Breast epithelium (tissue), 4 donors: Measurements from ENCODE around the gene RBFOX1. TPM values are rescaled to one million over a fixed set of nuclear protein-coding genes. Genes with fewer than 3 reads are reported as not detected.

Experiments used
- DNase-seq, 2 donors: peaks; one replicate each; pipeline ENCODE4 v3.0.0-alpha.2; 2019; ENCODE audit warnings: low spot score in 2 of 2
- H3K27ac ChIP-seq, 2 donors: fragments of 200-600 bp; sonication (generic) in 1 of 2; one replicate each; pipeline ENCODE4 v1.5.1; 2016 to 2019; ENCODE audit warnings: mild to moderate bottlenecking in 1 of 2
- H3K27me3 ChIP-seq, 2 donors: fragments of 200-600 bp; sonication (generic) in 1 of 2; one replicate each; pipeline versions ENCODE4 v1.5.1 to v1.6.0; 2017 to 2019; ENCODE audit warnings: control low read depth in 1 of 2, mild to moderate bottlenecking in 1 of 2
- H3K36me3 ChIP-seq: fragments of 200-600 bp; one replicate; pipeline ENCODE4 v1.5.1; 2019
- H3K4me1 ChIP-seq, 2 donors: fragments of 200-600 bp; sonication (generic); one replicate each; pipeline ENCODE4 v1.5.1; 2016 to 2019; ENCODE audit warnings: control low read depth in 1 of 2
- H3K4me3 ChIP-seq, 3 donors: fragments of 200-600 bp; sonication (generic); 1 replicate in 2 of 3; 2 replicates in 1 of 3; pipeline ENCODE4 v1.5.1; 2016 to 2019; ENCODE audit warnings: mild to moderate bottlenecking in 3 of 3, moderate library complexity in 2 of 3
- H3K9me3 ChIP-seq, 2 donors: fragments of 200-600 bp; sonication (generic) in 1 of 2; one replicate each; pipeline ENCODE4 v1.5.1; 2016 to 2019; ENCODE audit warnings: control low read depth in 1 of 2
- POLR2A ChIP-seq: fragments of 450-650 bp; IDR thresholded peaks from one replicate; pipeline ENCODE4 v1.6.1; 2016; ENCODE audit warnings: antibody characterized with exemption, mild to moderate bottlenecking, moderate library complexity
- POLR2AphosphoS5 ChIP-seq, 3 donors: sonication (generic); formaldehyde crosslinking; IDR thresholded peaks; one replicate each; pipeline ENCODE4 v1.6.1; 2017; ENCODE audit warnings: antibody characterized with exemption in 3 of 3
- intact Hi-C: fragments of 100-400 bp; cut with DNase I; formaldehyde crosslinking; loops from one replicate; pipeline ENCODE4 v1.15.1; 2023; ENCODE audit warnings: low total_unique reads
- total RNA-seq, 3 donors: library from RNA; depleted of rRNA; stranded (reverse); fragments of >200 nt; gene quantifications; one replicate each; pipeline ENCODE4 v1.1.0, GENCODE V29; 2016
- TF ChIP-seq, protein P1 (sequence below), 3 donors: fragments of 450-650 bp; IDR thresholded peaks; one replicate each; pipeline ENCODE4 v1.5.1; 2016 to 2017; ENCODE audit warnings: antibody characterized with exemption in 3 of 3, mild to moderate bottlenecking in 3 of 3, moderate library complexity in 3 of 3

The RBFOX1 gene
- total RNA-seq, 3 donors from 2014 or later, result 0.29 TPM; not detected in 2

DNA sequence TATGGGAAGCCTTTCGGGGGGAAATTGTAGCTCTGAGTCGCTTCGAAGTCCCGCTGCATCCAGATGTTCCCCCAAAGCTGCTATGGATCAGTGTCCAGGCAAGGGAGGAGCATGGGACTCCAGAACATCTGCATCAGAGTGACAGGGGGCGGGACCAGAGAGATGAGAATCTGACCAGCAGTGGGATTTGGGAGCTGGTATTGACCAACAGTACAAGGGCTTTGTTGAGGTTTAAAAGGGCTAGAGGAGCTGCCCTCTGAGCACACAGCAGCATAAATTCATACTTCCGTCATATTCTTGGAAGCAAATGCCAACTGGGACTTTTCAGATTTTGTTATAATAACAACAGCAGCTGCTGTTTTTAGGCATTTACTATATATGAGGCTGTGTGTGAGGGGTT, 10.6 kb downstream of the RBFOX1 start:
- TF ChIP-seq POLR2AphosphoS5 (IDR thresholded peaks at IDR 0.05) (no peak), POLR2A (no peak)
- TF ChIP-seq, protein P1, sequence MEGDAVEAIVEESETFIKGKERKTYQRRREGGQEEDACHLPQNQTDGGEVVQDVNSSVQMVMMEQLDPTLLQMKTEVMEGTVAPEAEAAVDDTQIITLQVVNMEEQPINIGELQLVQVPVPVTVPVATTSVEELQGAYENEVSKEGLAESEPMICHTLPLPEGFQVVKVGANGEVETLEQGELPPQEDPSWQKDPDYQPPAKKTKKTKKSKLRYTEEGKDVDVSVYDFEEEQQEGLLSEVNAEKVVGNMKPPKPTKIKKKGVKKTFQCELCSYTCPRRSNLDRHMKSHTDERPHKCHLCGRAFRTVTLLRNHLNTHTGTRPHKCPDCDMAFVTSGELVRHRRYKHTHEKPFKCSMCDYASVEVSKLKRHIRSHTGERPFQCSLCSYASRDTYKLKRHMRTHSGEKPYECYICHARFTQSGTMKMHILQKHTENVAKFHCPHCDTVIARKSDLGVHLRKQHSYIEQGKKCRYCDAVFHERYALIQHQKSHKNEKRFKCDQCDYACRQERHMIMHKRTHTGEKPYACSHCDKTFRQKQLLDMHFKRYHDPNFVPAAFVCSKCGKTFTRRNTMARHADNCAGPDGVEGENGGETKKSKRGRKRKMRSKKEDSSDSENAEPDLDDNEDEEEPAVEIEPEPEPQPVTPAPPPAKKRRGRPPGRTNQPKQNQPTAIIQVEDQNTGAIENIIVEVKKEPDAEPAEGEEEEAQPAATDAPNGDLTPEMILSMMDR (IDR thresholded peaks at IDR 0.05), result no peak
- H3K4me1 ChIP-seq, result no peaks in the 10 kb centered on the region
- H3K9me3 ChIP-seq, result no peaks in the 10 kb centered on the region
- no peak for DNase-seq
- H3K4me3 ChIP-seq, result no peak overlapping the region
- intact Hi-C loops, result no loop called here
- no peaks in the 10 kb centered on the region for H3K36me3 ChIP-seq
- H3K27me3 ChIP-seq, result no peaks in the 10 kb centered on the region
- H3K27ac ChIP-seq, result no peak overlapping the region

DNA sequence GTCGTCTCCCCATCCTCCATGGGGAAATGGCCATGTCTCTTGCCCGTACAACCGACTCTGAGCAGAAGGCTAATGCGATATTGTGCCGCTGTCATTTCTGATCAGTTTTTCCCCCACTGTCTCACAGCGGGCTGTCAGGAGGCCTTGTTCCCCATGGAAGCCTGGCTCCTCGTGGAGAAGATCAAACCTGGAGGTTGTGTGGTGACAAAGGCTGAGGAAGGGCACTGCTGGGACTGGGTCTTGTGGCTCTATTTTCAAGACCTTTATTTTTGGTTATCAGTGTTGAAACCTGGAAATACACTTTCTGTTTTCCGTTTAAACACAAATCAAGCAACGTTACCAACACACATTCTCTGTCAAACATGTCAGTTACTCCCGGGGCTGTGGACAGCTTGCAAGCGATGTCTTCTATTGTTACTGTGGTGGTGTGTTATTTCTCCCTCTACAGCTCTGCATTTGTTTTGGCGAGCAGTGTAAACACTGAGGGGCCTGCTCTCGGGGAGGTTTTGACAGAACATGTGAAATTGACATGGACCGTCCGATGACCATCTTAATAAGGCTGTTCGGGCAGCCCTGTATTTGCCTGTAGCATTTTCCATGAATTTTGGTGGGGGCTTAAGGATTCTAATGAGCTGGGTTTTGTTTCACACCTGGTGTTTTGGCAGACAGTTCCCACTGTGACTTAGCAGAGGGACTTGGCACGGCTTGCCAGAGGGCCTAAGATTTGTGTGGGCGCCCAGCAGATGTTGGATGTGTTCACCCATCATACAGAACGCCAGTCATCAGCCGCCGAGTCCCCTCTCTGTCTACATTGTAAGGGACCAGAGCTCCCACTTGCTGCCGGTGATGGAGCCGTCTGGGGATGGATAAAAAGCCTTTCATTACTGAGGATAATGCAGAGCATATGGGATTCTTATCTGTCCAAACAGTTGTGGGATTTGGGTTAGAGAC, 12.5 kb downstream of the RBFOX1 start:
- H3K4me1 ChIP-seq, result no peaks in the 10 kb centered on the region
- no peaks in the 10 kb centered on the region for H3K36me3 ChIP-seq
- H3K27ac ChIP-seq, result no peak overlapping the region
- DNase-seq, result no peak
- H3K4me3 ChIP-seq, result no peak overlapping the region
- H3K27me3 ChIP-seq, result no peaks in the 10 kb centered on the region
- intact Hi-C loops, result no loop called here
- H3K9me3 ChIP-seq, result no peaks in the 10 kb centered on the region
- TF ChIP-seq POLR2AphosphoS5 (IDR thresholded peaks at IDR 0.05), result no peak
- TF ChIP-seq, protein P1 (IDR thresholded peaks at IDR 0.05), result no peak
- no peak for TF ChIP-seq POLR2A

DNA sequence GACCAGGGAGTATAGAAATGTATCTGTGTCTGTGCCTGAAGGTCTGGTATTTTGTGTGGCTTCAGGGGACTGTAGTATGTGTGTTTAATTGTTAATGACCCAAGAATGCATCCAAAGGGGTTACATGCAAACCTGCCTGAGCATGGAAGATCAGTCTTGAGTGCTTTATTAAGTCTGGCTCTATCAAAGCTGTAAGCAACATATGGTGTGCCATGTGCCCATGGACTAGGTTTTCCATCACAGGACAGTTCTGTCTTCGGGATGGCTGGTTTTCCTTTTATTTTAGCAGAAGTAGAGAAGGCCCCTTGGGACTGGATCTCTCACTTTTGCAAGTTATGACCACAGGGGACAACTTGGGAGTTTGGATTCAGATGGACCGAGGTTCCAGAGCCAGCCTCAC, 18.2 kb downstream of the RBFOX1 start:
- TF ChIP-seq POLR2AphosphoS5 (IDR thresholded peaks at IDR 0.05), result no peak
- TF ChIP-seq, protein P1 (IDR thresholded peaks at IDR 0.05), result no peak
- no peak for TF ChIP-seq POLR2A
- Histone ChIP-seq H3K27me3 (no peaks in the 10 kb centered on the region), H3K4me3 (no peak overlapping the region), H3K27ac (no peak overlapping the region), H3K4me1 (no peaks in the 10 kb centered on the region), H3K36me3 (no peaks in the 10 kb centered on the region), H3K9me3 (no peaks in the 10 kb centered on the region)
- DNase-seq, result no peak
- intact Hi-C loops, result no loop called here

DNA sequence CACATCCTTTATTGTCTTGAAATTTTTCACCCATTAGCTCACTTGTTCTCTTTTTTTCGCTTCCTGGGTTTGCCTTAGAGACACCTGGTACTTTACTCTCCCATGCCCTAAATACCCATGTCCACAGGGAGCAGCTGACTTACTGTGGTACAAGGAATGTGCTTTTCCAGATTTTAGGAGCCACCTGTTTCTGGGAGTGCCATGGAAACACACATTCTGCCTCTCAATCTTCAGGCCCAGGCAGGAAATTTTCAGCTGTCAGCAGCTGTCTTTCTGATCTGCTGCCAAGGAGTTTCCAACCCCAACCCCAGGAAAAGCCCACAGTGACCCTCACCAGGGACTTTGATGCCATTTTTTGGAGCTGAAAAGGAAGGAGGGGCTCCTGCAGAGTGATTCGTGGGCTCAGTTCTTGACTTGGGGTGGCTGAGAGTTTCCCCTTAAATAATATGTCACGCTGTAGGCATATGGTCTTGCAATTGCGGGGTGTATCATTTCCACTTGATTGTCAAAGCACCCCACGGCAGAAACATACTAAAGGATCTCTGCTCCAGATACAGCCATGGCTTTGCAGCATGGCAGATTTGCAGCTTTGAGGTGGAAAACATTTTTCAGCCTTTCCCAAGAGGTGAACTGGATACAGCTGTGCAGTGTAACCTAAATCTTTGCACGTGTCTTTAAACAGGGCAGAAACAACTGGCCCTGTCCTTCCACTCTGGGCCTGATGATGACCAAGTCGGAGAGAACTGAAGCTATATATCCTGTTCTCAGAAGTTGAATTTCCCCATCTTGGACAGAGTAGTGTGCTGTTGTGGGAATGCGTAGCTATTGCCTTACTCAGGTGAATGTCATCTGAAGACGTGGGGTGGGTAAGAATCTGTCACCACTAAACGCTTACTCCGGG, 19.2 kb downstream of the RBFOX1 start:
- no peak overlapping the region for H3K4me3 ChIP-seq
- H3K27me3 ChIP-seq, result no peaks in the 10 kb centered on the region
- H3K9me3 ChIP-seq, result no peaks in the 10 kb centered on the region
- H3K27ac ChIP-seq, result no peak overlapping the region
- DNase-seq, result no peak
- H3K36me3 ChIP-seq, result no peaks in the 10 kb centered on the region
- TF ChIP-seq, protein P1 (IDR thresholded peaks at IDR 0.05), result no peak
- no peak for TF ChIP-seq POLR2A
- TF ChIP-seq POLR2AphosphoS5 (IDR thresholded peaks at IDR 0.05), result no peak
- no peaks in the 10 kb centered on the region for H3K4me1 ChIP-seq
- intact Hi-C loops, result no loop called here

DNA sequence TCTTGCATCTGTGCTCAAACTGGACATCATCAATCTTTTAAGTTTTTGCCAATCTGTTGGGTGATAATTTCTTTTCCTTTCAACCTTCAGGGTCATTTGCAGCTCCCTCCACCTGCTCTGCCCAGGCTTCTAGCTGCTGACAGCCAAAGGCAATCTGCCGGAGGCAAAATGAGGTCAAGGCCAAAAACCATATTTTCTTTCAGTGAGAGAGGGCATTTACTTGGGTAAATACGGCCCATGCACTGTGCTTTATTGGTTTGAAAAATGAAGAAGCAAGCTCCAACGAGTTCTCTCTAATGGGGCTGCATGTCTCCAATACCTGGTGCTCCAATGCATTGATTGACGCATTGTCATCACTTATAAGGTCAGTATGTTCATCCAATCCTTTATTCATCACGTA, 23.1 kb downstream of the RBFOX1 start:
- no peak for TF ChIP-seq POLR2A
- no peak for TF ChIP-seq POLR2AphosphoS5 (IDR thresholded peaks at IDR 0.05)
- TF ChIP-seq, protein P1 (IDR thresholded peaks at IDR 0.05), result no peak
- H3K9me3 ChIP-seq, result no peaks in the 10 kb centered on the region
- H3K27ac ChIP-seq, result no peak overlapping the region
- no peak overlapping the region for H3K4me3 ChIP-seq
- H3K27me3 ChIP-seq, result no peaks in the 10 kb centered on the region
- intact Hi-C loops, result no loop called here
- no peaks in the 10 kb centered on the region for H3K36me3 ChIP-seq
- H3K4me1 ChIP-seq, result no peaks in the 10 kb centered on the region
- no peak for DNase-seq
